Activated T-cell treated with anti-CD3 and anti-CD28 coated beads, Interleukin-2, amount 50 U/mL, for 4 hours (primary cell): Measurements from ENCODE around the gene TM9SF4. TPM values are rescaled to one million over a fixed set of nuclear protein-coding genes. Genes with fewer than 3 reads are reported as not detected.
"Not testable (repeated sequence)": the region's sequence is repeated elsewhere in the genome, so short reads cannot be mapped to it uniquely, and the experiment has no call there.

Experiments used
- ATAC-seq, 2 donors: fragments of 200-7000 bp; cut with Tn5 transposase; one replicate each; pipeline ENCODE4 v1.10.0; 2021
- DNase-seq: peaks from one replicate; pipeline ENCODE4 v3.0.0-alpha.2; 2020
- H3K27me3 Mint-ChIP-seq: one replicate; pipeline ENCODE4 v1.8.0; 2021; ENCODE audit warnings: low read depth, mixed read lengths
- H3K36me3 Mint-ChIP-seq: one replicate; pipeline ENCODE4 v1.8.0; 2022; ENCODE audit warnings: mixed read lengths; ENCODE audit not compliant: insufficient read depth
- H3K4me1 Mint-ChIP-seq: one replicate; pipeline ENCODE4 v1.8.0; 2021; ENCODE audit warnings: low read depth, mixed read lengths
- H3K4me3 Mint-ChIP-seq: one replicate; pipeline ENCODE4 v1.8.0; 2021; ENCODE audit warnings: mild to moderate bottlenecking, moderate library complexity, mixed read lengths
- H3K9me3 Mint-ChIP-seq: one replicate; pipeline ENCODE4 v1.8.0; 2021; ENCODE audit warnings: mixed read lengths
- total RNA-seq, 3 donors: library from RNA; stranded (reverse); gene quantifications; one replicate each; pipeline ENCODE4 v1.2.1, GENCODE V29; 2021

Gene TM9SF4
- total RNA-seq, 3 donors from 2014 or later: 43.5 to 48.6 (median 44.4) TPM

- DNase-seq: no peak
- Mint-ChIP-seq H3K27me3 (no peaks in the 10 kb centered on the region), H3K4me1 (peaks cover 53% of the 10 kb centered on the region), H3K4me3 (peak overlapping the region; percentile 4), H3K9me3 (no peaks in the 10 kb centered on the region), H3K36me3 (peaks cover 13% of the 10 kb centered on the region)
- no peak for ATAC-seq
Measured at GRCh38 chr20:32112841-32113240, 3.3 kb downstream of the TM9SF4 start.

DNA sequence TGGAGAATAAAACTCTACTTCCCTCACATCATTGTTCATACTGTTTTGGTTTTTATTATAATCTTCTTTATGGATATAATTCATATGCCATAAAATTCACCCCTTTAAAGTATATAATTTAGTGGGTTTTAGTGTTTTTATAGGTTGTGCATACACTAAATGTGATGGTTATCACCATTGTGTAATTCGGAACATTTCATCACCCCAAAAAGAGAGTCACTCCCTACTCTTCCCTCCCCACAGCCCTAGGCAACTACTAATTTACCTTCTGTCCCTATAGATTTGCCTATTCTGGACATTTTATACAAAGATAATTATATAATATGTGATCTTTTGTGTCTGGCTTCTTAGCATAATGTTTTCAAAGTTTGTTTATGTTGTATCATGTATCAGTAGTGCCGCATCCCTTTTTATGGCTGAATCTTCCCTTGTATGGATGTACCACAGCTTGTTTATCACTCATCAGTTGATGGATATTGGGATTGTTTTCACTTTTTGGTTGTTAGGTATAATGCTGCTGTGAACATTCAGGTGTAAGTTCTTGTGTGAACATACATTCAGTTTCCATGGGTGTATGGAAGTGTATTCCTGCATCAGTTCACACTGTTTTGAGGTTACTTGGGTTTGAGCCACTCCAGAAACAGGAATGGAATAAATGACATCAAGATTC is 4.2 kb downstream of the TM9SF4 start:
- peaks cover 53% of the 10 kb centered on the region for H3K4me1 Mint-ChIP-seq
- H3K36me3 Mint-ChIP-seq: peaks cover 13% of the 10 kb centered on the region
- no peaks in the 10 kb centered on the region for H3K27me3 Mint-ChIP-seq
- ATAC-seq: no peak
- H3K9me3 Mint-ChIP-seq: no peaks in the 10 kb centered on the region
- no peak for DNase-seq
- no peak overlapping the region for H3K4me3 Mint-ChIP-seq

- no peak for ATAC-seq
- H3K36me3 Mint-ChIP-seq: peaks cover 13% of the 10 kb centered on the region
- no peak overlapping the region for H3K4me3 Mint-ChIP-seq
- DNase-seq: no peak
- no peaks in the 10 kb centered on the region for H3K9me3 Mint-ChIP-seq
- no peaks in the 10 kb centered on the region for H3K27me3 Mint-ChIP-seq
- H3K4me1 Mint-ChIP-seq: peaks cover 53% of the 10 kb centered on the region
Measured at GRCh38 chr20:32114305-32114960, 4.9 kb downstream of the TM9SF4 start.

- Mint-ChIP-seq H3K4me1 (peaks cover 49% of the 10 kb centered on the region), H3K9me3 (no peaks in the 10 kb centered on the region), H3K27me3 (no peaks in the 10 kb centered on the region), H3K36me3 (peaks cover 13% of the 10 kb centered on the region), H3K4me3 (no peak overlapping the region)
- no peak for ATAC-seq
- no peak for DNase-seq
Measured at GRCh38 chr20:32115211-32115767, 5.8 kb downstream of the TM9SF4 start.

DNA sequence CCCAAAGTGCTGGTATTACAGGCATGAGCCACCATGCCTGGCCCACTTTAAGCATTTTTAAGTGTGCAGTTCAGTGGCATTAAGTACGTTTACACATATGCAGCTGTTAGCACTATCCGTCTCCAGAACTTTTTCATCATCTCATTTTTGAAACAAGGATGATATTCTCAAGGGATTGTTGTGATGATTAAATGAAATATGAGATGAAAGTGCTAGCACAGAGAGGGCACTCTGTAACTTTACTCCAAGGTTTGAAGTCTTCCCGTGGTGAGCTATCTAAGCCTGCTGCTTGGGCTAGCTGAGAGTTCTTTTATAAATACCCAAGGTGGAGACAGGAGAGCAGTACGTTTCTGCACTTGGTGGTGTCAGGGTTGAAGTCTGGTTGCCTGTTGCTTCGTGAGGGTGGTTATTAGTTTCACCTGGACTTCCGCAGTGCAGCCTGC is 6.6 kb downstream of the TM9SF4 start:
- H3K4me3 Mint-ChIP-seq: no peak overlapping the region
- no peaks in the 10 kb centered on the region for H3K9me3 Mint-ChIP-seq
- peaks cover 45% of the 10 kb centered on the region for H3K4me1 Mint-ChIP-seq
- no peaks in the 10 kb centered on the region for H3K27me3 Mint-ChIP-seq
- peaks cover 13% of the 10 kb centered on the region for H3K36me3 Mint-ChIP-seq
- ATAC-seq (no peak), DNase-seq (no peak)

DNA sequence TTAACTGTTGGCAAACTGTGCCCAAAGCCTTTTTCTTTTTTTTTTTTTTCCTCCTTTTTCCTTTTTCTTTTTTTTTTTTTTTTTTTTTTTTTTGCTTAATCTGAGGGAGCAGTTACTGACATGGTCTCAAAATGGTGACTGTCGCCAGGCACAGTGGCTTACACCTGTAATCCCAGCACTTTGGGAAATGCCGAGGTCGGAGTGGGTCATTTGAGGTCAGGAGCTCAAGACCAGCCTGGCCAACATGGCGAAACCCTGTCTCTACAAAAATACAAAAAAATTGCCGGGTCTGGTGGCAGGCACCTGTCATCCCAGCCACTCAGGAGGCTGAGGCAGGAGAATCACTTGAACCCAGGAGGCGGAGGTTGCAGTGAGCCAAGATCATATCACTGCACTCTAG is 7.3 kb downstream of the TM9SF4 start:
- H3K27me3 Mint-ChIP-seq, DNase-seq, ATAC-seq, H3K9me3 Mint-ChIP-seq, H3K4me3 Mint-ChIP-seq, H3K36me3 Mint-ChIP-seq: not testable (repeated sequence)
- H3K4me1 Mint-ChIP-seq: peaks cover 39% of the 10 kb centered on the region

DNA sequence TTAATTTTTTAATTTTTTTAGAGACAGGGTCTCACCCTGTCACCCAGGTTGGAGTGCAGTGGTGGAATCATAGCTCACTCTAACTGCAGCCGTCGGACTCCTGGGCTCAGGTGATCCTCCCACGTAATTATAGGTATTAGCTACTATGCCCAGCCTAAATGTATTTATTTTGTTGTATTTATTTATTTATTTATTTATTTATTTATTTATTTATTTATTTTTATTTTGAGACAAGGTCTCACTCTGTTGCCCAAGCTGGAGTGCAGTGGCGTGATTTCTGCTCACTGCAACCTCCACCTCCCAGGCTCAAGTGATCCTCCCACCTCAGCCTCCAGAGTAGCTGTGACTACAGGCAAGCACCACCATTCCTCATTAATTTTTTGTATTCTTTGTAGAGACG is 8.9 kb downstream of the TM9SF4 start:
- H3K27me3 Mint-ChIP-seq, H3K9me3 Mint-ChIP-seq, H3K4me3 Mint-ChIP-seq, H3K36me3 Mint-ChIP-seq, ATAC-seq, DNase-seq: not testable (repeated sequence)
- H3K4me1 Mint-ChIP-seq: peaks cover 28% of the 10 kb centered on the region

DNA sequence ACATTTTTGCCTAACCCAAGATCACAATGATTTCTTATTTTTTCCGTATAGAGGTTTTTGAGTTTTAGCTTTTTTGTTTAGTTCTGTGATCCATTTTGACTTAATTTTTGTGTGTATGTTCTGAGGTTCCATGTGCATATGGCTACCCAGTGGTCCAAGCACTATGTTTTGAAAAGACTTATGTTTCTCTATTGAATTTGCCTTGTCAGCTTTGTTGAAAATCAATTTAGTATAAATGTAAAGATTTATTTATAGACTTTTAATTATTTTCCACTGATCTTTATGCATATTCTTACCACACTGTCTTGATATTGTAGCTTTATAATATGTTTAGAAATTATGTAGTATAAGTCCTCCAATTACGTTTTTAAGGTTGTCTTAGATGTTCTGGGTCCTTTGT is 10.2 kb downstream of the TM9SF4 start:
- Mint-ChIP-seq H3K4me3 (no peak overlapping the region), H3K36me3 (peaks cover 11% of the 10 kb centered on the region), H3K4me1 (peaks cover 21% of the 10 kb centered on the region), H3K9me3 (no peaks in the 10 kb centered on the region), H3K27me3 (no peaks in the 10 kb centered on the region)
- ATAC-seq (no peak), DNase-seq (no peak)

DNA sequence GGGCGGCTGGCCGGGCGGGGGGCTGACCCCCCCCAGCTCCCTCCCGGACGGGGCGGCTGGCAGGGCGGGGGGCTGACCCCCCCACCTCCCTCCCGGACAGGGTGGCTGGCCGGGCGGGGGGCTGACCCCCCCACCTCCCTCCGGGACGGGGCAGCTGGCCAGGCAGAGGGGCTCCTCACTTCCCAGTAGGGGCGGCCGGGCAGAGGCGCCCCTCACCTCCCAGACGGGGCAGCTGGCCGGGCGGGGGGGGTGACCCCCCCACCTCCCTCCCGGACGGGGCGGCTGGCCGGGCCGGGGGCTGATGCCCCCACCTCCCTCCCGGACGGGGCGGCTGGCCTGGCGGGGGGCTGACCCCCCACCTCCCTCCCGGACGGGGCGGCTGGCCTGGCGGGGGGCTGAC is 12.4 kb downstream of the TM9SF4 start:
- not testable (repeated sequence) for ATAC-seq, H3K4me3 Mint-ChIP-seq, H3K9me3 Mint-ChIP-seq, H3K27me3 Mint-ChIP-seq, DNase-seq
- Mint-ChIP-seq H3K36me3 (peaks cover 15% of the 10 kb centered on the region), H3K4me1 (peaks cover 11% of the 10 kb centered on the region)

DNA sequence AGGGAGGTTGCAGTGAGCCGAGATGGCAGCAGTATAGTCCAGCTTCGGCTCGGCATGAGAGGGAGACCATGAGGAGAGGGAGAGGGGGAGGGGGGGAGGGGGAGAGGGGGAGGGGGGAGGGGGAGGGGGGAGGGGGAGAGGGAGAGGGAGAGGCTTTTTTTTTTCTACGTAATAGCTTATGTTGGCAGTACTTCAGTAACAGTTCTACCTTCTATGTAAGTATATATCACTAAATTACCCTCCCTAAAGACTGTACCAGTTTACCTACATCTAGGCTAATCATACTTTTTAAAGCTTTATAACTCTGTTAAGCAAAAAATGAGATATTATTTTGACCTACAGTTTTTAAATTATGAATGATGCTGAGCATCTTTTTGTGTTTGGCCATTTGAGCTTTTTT is 13.6 kb downstream of the TM9SF4 start:
- H3K36me3 Mint-ChIP-seq: peaks cover 17% of the 10 kb centered on the region
- no peaks in the 10 kb centered on the region for H3K27me3 Mint-ChIP-seq
- ATAC-seq (no peak), DNase-seq (no peak)
- no peak overlapping the region for H3K4me3 Mint-ChIP-seq
- no peaks in the 10 kb centered on the region for H3K9me3 Mint-ChIP-seq
- H3K4me1 Mint-ChIP-seq: peaks cover 5% of the 10 kb centered on the region

DNA sequence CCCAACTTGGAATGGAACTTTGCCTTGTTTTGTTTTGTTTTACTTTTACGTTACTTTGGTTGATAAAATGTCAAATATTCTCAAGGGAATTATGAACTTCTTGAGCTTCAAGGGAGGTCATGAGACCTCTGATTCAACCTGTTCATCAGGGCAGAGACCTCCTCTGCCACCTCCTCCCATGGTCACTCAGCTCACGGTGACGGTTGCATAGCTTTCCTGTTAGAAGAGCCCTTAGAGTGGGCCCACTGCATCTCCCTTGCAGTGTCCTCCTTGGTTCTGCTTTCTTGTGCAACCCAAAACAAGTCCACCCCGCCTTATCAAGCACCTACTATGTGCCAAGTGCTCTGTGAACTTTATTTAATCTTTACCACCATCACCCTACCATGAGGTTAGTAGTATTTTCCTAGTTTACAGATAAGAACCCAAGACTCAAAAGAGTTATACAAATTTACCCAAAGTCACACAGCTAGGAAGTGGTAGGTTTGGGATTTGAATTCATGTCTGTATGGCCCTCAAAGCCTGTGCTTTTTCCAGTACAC is 15.5 kb downstream of the TM9SF4 start:
- DNase-seq: no peak
- Mint-ChIP-seq H3K36me3 (peaks cover 20% of the 10 kb centered on the region), H3K4me1 (peaks cover 5% of the 10 kb centered on the region), H3K9me3 (no peaks in the 10 kb centered on the region), H3K27me3 (no peaks in the 10 kb centered on the region), H3K4me3 (no peak overlapping the region)
- ATAC-seq: no peak

DNA sequence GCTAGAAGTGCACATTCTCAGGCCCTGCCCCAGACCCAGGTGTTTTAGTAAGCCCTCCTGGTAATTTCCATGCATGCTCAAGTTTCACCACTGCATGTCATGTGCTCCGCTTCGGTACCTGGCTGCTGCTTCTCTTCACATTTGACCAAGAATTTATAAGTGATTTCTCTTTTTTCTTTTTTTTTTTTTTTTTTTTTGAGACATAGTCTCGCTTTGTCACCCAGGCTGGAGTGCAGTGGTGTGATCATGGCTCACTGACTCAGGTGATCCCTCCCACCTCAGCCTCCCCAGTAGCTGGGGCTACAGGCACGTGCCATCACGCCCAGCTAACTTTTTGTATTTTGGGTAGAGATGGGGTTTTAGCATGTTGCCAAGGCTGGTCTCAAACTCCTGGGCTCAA is 16.0 kb downstream of the TM9SF4 start:
- H3K36me3 Mint-ChIP-seq: peaks cover 20% of the 10 kb centered on the region
- H3K4me3 Mint-ChIP-seq: no peak overlapping the region
- H3K27me3 Mint-ChIP-seq: no peaks in the 10 kb centered on the region
- H3K4me1 Mint-ChIP-seq: peaks cover 7% of the 10 kb centered on the region
- no peaks in the 10 kb centered on the region for H3K9me3 Mint-ChIP-seq
- no peak for ATAC-seq
- DNase-seq: no peak

DNA sequence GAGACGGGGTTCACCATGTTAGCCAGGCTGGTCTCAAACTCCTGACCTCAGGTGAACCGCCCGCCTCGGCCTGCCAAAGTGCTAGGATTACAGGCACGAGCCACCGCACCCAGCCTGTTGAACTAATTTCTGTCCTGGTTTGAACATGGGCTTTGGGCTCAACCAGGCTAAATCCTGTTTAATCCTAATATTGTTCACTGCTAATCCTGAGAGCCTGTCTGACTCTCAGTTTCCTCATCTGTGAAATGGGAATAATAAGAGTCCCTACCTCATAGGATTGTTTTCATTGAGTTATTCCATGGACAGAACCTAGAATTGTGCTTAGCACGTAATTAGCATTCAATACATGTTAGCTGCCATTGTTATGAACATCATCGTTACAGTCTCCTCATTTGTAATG is 17.4 kb downstream of the TM9SF4 start:
- H3K4me3 Mint-ChIP-seq: no peak overlapping the region
- ATAC-seq (no peak), DNase-seq (no peak)
- H3K36me3 Mint-ChIP-seq: peaks cover 23% of the 10 kb centered on the region
- peaks cover 12% of the 10 kb centered on the region for H3K4me1 Mint-ChIP-seq
- no peaks in the 10 kb centered on the region for H3K9me3 Mint-ChIP-seq
- H3K27me3 Mint-ChIP-seq: no peaks in the 10 kb centered on the region

GRCh38 chr20:32127347-32127746 is 17.8 kb downstream of the TM9SF4 start:
- DNase-seq (no peak), ATAC-seq (no peak)
- Mint-ChIP-seq H3K4me1 (peaks cover 16% of the 10 kb centered on the region), H3K36me3 (peaks cover 23% of the 10 kb centered on the region), H3K9me3 (no peaks in the 10 kb centered on the region), H3K27me3 (no peaks in the 10 kb centered on the region), H3K4me3 (no peak overlapping the region)

DNA sequence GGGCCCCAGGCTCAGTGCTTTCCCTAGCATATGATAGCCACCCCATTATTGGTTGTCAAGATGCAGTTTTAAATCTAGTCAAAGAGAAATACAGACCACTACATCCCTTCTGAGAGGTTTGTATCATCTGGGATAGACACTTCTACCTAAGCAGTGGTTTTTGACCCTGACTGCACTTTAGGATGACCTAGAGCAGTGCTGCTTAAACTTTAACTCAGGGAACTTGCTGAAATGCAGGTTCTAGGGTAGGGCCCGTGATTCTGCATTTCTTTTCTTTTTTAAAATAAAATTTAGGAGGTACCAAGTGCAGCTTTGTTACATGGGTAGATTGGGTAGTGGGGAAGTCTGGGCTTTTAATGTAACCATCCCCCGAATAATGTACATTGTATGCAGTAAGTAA is 18.7 kb downstream of the TM9SF4 start:
- Mint-ChIP-seq H3K9me3 (no peaks in the 10 kb centered on the region), H3K4me1 (peaks cover 20% of the 10 kb centered on the region), H3K36me3 (peaks cover 27% of the 10 kb centered on the region), H3K27me3 (no peaks in the 10 kb centered on the region), H3K4me3 (no peak overlapping the region)
- ATAC-seq (no peak), DNase-seq (no peak)
